H1 (cell line): ENCODE data around the gene GNAL. TPM values are rescaled to one million over a fixed set of nuclear protein-coding genes. Genes with fewer than 3 reads are reported as not detected.

Experiments
- CEBPB ChIP-seq: IDR thresholded peaks from 2 replicates; pipeline ENCODE4 v1.6.1; 2012; ENCODE audit warnings: low read depth, low read length
- FOSL1 ChIP-seq: IDR thresholded peaks from 2 replicates; pipeline ENCODE4 v1.6.1; 2011; ENCODE audit warnings: mild to moderate bottlenecking, low read depth, low read length, moderate library complexity; ENCODE audit not compliant: insufficient read depth
- GABPA ChIP-seq: IDR thresholded peaks from 2 replicates; pipeline ENCODE4 v1.6.1; 2011; ENCODE audit warnings: mild to moderate bottlenecking, low read length, moderate library complexity, borderline replicate concordance; ENCODE audit not compliant: insufficient read depth
- JUN ChIP-seq: IDR thresholded peaks from 2 replicates; pipeline ENCODE4 v1.6.1; 2011; ENCODE audit warnings: low read depth, mild to moderate bottlenecking, improper control_type of control experiment, low read length
- NRF1 ChIP-seq: IDR thresholded peaks from 2 replicates; pipeline ENCODE4 v1.6.1; 2011; ENCODE audit warnings: mild to moderate bottlenecking, low read depth, low read length, improper control_type of control experiment
- SIX5 ChIP-seq: IDR thresholded peaks from 2 replicates; pipeline ENCODE4 v1.6.1; 2011; ENCODE audit warnings: mild to moderate bottlenecking, low read depth, low read length
- SP4 ChIP-seq: IDR thresholded peaks from 2 replicates; pipeline ENCODE4 v1.6.1; 2012; ENCODE audit warnings: low read length, inconsistent platforms
- polyA plus RNA-seq, 7 experiments: library from polyadenylated mRNA; depleted of rRNA in 3 of 7; stranded (reverse) in 5 of 7; unstranded in 2 of 7; fragments of >200 nt in 5 of 7; fragments of 200-250 nt in 2 of 7; gene quantifications; 1 replicate in 5 of 7; 2 replicates in 1 of 7; 4 replicates in 1 of 7; pipeline versions ENCODE4 v1.2.1 to v1.2.3, GENCODE V29; 2011 to 2013; ENCODE audit warnings: missing spikeins in 2 of 7, mixed read lengths in 2 of 7
- total RNA-seq: library from RNA; stranded (reverse); fragmentation: NEBNext Ultra II Directional; extraction: Animal tissue kit (Norgen Biotek cat#: 25700); gene quantifications from 2 replicates; pipeline ENCODE4 v1.2.1, GENCODE V29; 2021
- TF ChIP-seq, protein P1 (sequence below): fragments of 300-600 bp; sonication (generic); IDR thresholded peaks from 2 replicates; pipeline ENCODE4 v1.7.1; 2012; ENCODE audit warnings: low read length, moderate library complexity, mild to moderate bottlenecking, inconsistent platforms; ENCODE audit not compliant: insufficient replicate concordance
- TF ChIP-seq, protein P2 (sequence below): IDR thresholded peaks from 2 replicates; pipeline ENCODE4 v1.6.1; 2012; ENCODE audit warnings: low read length, inconsistent platforms

GNAL gene
- total and polyA plus RNA-seq, 2 of the 8 experiments (the other 6 are each of a cell fraction or from before 2014, with no cell fraction given): 13.2 to 18.3 TPM

DNA sequence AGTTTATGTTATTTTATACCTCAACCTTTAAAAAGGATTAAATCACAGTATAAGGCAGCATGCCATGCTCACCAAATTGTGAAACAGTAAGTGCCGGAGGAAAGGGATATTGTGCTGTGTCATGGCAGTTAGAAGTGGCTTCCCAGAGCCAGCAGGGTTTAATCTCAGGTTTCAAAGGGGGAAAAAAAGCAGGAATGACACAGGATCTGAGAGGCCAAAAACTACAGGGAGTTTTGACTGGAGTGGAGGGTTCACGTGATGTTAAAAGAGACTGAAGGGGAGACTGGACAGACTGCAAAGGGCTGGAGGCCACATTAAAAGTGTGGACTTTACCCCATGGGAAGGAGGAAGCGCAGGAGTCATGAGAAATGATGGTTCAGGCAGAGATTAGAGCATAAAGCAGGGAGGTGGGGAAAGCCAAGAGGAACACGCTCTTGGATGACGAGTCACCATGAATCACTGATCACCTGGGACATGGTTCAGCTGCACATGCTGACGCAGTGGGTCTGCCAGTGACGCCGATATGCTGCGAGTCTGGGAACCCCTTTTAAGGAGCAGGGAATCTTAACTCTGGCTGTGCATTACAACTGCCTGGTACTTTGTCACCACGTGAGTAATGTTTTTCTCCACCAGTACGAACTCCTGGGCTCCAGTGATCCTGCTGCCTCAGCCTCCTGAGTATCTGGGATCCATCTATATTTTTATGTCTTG is 168.3 kb downstream of the GNAL start (continued):
- TF ChIP-seq, protein P1, sequence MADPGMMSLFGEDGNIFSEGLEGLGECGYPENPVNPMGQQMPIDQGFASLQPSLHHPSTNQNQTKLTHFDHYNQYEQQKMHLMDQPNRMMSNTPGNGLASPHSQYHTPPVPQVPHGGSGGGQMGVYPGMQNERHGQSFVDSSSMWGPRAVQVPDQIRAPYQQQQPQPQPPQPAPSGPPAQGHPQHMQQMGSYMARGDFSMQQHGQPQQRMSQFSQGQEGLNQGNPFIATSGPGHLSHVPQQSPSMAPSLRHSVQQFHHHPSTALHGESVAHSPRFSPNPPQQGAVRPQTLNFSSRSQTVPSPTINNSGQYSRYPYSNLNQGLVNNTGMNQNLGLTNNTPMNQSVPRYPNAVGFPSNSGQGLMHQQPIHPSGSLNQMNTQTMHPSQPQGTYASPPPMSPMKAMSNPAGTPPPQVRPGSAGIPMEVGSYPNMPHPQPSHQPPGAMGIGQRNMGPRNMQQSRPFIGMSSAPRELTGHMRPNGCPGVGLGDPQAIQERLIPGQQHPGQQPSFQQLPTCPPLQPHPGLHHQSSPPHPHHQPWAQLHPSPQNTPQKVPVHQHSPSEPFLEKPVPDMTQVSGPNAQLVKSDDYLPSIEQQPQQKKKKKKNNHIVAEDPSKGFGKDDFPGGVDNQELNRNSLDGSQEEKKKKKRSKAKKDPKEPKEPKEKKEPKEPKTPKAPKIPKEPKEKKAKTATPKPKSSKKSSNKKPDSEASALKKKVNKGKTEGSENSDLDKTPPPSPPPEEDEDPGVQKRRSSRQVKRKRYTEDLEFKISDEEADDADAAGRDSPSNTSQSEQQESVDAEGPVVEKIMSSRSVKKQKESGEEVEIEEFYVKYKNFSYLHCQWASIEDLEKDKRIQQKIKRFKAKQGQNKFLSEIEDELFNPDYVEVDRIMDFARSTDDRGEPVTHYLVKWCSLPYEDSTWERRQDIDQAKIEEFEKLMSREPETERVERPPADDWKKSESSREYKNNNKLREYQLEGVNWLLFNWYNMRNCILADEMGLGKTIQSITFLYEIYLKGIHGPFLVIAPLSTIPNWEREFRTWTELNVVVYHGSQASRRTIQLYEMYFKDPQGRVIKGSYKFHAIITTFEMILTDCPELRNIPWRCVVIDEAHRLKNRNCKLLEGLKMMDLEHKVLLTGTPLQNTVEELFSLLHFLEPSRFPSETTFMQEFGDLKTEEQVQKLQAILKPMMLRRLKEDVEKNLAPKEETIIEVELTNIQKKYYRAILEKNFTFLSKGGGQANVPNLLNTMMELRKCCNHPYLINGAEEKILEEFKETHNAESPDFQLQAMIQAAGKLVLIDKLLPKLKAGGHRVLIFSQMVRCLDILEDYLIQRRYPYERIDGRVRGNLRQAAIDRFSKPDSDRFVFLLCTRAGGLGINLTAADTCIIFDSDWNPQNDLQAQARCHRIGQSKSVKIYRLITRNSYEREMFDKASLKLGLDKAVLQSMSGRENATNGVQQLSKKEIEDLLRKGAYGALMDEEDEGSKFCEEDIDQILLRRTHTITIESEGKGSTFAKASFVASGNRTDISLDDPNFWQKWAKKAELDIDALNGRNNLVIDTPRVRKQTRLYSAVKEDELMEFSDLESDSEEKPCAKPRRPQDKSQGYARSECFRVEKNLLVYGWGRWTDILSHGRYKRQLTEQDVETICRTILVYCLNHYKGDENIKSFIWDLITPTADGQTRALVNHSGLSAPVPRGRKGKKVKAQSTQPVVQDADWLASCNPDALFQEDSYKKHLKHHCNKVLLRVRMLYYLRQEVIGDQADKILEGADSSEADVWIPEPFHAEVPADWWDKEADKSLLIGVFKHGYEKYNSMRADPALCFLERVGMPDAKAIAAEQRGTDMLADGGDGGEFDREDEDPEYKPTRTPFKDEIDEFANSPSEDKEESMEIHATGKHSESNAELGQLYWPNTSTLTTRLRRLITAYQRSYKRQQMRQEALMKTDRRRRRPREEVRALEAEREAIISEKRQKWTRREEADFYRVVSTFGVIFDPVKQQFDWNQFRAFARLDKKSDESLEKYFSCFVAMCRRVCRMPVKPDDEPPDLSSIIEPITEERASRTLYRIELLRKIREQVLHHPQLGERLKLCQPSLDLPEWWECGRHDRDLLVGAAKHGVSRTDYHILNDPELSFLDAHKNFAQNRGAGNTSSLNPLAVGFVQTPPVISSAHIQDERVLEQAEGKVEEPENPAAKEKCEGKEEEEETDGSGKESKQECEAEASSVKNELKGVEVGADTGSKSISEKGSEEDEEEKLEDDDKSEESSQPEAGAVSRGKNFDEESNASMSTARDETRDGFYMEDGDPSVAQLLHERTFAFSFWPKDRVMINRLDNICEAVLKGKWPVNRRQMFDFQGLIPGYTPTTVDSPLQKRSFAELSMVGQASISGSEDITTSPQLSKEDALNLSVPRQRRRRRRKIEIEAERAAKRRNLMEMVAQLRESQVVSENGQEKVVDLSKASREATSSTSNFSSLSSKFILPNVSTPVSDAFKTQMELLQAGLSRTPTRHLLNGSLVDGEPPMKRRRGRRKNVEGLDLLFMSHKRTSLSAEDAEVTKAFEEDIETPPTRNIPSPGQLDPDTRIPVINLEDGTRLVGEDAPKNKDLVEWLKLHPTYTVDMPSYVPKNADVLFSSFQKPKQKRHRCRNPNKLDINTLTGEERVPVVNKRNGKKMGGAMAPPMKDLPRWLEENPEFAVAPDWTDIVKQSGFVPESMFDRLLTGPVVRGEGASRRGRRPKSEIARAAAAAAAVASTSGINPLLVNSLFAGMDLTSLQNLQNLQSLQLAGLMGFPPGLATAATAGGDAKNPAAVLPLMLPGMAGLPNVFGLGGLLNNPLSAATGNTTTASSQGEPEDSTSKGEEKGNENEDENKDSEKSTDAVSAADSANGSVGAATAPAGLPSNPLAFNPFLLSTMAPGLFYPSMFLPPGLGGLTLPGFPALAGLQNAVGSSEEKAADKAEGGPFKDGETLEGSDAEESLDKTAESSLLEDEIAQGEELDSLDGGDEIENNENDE: no peak
- TF ChIP-seq NRF1 (no peak), SIX5 (no peak), GABPA (no peak), SP4 (no peak), CEBPB (0 out of 2 replicates have a peak, but pooled peaks have one; percentile 27), FOSL1 (no peak), JUN (no peak)
- TF ChIP-seq, protein P2, sequence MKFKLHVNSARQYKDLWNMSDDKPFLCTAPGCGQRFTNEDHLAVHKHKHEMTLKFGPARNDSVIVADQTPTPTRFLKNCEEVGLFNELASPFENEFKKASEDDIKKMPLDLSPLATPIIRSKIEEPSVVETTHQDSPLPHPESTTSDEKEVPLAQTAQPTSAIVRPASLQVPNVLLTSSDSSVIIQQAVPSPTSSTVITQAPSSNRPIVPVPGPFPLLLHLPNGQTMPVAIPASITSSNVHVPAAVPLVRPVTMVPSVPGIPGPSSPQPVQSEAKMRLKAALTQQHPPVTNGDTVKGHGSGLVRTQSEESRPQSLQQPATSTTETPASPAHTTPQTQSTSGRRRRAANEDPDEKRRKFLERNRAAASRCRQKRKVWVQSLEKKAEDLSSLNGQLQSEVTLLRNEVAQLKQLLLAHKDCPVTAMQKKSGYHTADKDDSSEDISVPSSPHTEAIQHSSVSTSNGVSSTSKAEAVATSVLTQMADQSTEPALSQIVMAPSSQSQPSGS: no peak
